Smooth muscle cell (in vitro differentiated cells): ENCODE data around the gene ARSD. TPM values are rescaled to one million over a fixed set of nuclear protein-coding genes. Genes with fewer than 3 reads are reported as not detected.

ENCODE experiments used
- DNase-seq: peaks from one replicate; lab custom pipeline; 2025; ENCODE audit not compliant: unreplicated experiment; lab: John Stamatoyannopoulos, UW
- H2AFZ ChIP-seq: fragments of 200-600 bp; sonication (generic); 2 replicates; pipeline ENCODE4 v1.6.0; 2016; ENCODE audit warnings: antibody characterized with exemption, low read depth, mild to moderate bottlenecking
- H3F3A ChIP-seq: fragments of 200-600 bp; sonication (generic); 2 replicates; pipeline ENCODE4 v1.6.0; 2017; ENCODE audit warnings: antibody characterized with exemption, low read depth
- H3K27ac ChIP-seq: fragments of 200-600 bp; sonication (generic); 2 replicates; pipeline ENCODE4 v1.5.1; 2016; ENCODE audit warnings: low read depth, mild to moderate bottlenecking
- H3K27me3 ChIP-seq: fragments of 200-600 bp; sonication (generic); 2 replicates; pipeline ENCODE4 v1.6.1; 2016; ENCODE audit warnings: low read depth, mild to moderate bottlenecking
- H3K36me3 ChIP-seq: fragments of 200-600 bp; sonication (generic); 2 replicates; pipeline ENCODE4 v1.5.1; 2016; ENCODE audit warnings: low read depth
- H3K4me1 ChIP-seq: fragments of 200-600 bp; sonication (generic); 2 replicates; pipeline ENCODE4 v1.5.1; 2016; ENCODE audit warnings: low read depth
- H3K4me2 ChIP-seq: fragments of 200-600 bp; sonication (generic); 2 replicates; pipeline ENCODE4 v1.6.0; 2016; ENCODE audit warnings: mild to moderate bottlenecking
- H3K4me3 ChIP-seq: fragments of 200-600 bp; sonication (generic); 2 replicates; pipeline ENCODE4 v1.5.1; 2016; ENCODE audit warnings: mild to moderate bottlenecking
- H3K79me2 ChIP-seq: fragments of 200-600 bp; sonication (generic); 2 replicates; pipeline ENCODE4 v1.6.0; 2016; ENCODE audit warnings: low read depth, mild to moderate bottlenecking
- H3K9ac ChIP-seq: fragments of 200-600 bp; sonication (generic); 2 replicates; pipeline ENCODE4 v1.6.0; 2016; ENCODE audit warnings: low read depth
- H3K9me3 ChIP-seq: fragments of 200-600 bp; sonication (generic); replicated peaks from 2 replicates; pipeline ENCODE4 v1.5.1; 2016; ENCODE audit warnings: low read depth
- H4K20me1 ChIP-seq: fragments of 200-600 bp; sonication (generic); 2 replicates; pipeline ENCODE4 v1.6.0; 2016; ENCODE audit warnings: low read depth
- CTCF ChIP-seq: fragments of 200-600 bp; sonication (generic); IDR thresholded peaks from 2 replicates; pipeline ENCODE4 v1.5.1; 2017; ENCODE audit warnings: borderline replicate concordance, mild to moderate bottlenecking, antibody characterized with exemption; ENCODE audit not compliant: insufficient read depth, poor library complexity, severe bottlenecking
- WGBS: methylation state at CpG from one replicate; pipeline ENCODE4 v1.1.7; 2016; ENCODE audit warnings: low lambda C conversion rate; 5-methylcytosine and 5-hydroxymethylcytosine counted together
- polyA plus RNA-seq: library from polyadenylated mRNA; unstranded; fragments of >200 nt; fragmentation: Nextera tagmentation; extraction: Ambion mirVana; gene quantifications from 2 replicates; pipeline ENCODE4 v1.2.1, GENCODE V29; 2016
- total RNA-seq: library from RNA; depleted of rRNA; stranded (reverse); fragments of >200 nt; gene quantifications from 2 replicates; pipeline ENCODE4 v1.2.3, GENCODE V29; 2014

Gene ARSD
- total and polyA plus RNA-seq, 2 experiments from 2014 or later = 21.1 to 30.7 TPM

- Histone ChIP-seq H3K36me3 (no peaks in the 10 kb centered on the region), H3K9ac (no peak overlapping the region), H3K9me3 (no peaks in the 10 kb centered on the region), H3K4me2 (no peak overlapping the region), H3K79me2 (no peaks in the 10 kb centered on the region), H2AFZ (no peak overlapping the region), H3K4me1 (peaks cover 2% of the 10 kb centered on the region), H4K20me1 (no peaks in the 10 kb centered on the region), H3K4me3 (no peak overlapping the region), H3F3A (no peaks in the 10 kb centered on the region), H3K27me3 (no peaks in the 10 kb centered on the region), H3K27ac (no peak overlapping the region)
- 86% methylated on average over 19 of the region's 19 CpGs for WGBS
- no peak for DNase-seq
- TF ChIP-seq CTCF = no peak
These were observed 4.2 kb upstream of the ARSD start for GRCh38 chrX:2933125-2933900.

DNA sequence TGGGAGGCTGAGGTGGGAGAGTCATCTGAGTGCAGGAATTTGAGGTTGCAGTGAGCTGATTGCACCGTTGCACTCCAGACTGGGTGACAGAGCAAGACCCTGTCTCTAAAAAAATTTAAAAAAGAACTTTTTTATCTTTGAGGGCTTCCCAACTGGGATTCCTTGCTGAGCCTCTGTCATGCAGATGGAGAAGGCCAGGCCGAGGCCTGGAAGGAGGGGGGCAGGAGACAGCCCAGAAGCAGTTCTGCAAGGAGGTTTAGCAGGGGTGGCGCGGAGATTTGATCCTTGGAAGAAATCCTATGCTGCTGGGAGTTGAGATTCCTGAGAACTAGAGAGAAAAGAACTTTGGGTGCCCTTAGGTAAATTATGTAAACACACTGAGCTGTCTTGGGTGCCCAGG lies 2.5 kb upstream of the ARSD start:
- Histone ChIP-seq H3K27ac (no peak overlapping the region), H3K4me2 (no peak overlapping the region), H3F3A (peaks cover 3% of the 10 kb centered on the region), H3K36me3 (no peaks in the 10 kb centered on the region), H2AFZ (no peak overlapping the region), H3K4me1 (peaks cover 2% of the 10 kb centered on the region), H3K27me3 (no peaks in the 10 kb centered on the region), H4K20me1 (no peaks in the 10 kb centered on the region), H3K9me3 (no peaks in the 10 kb centered on the region), H3K4me3 (no peak overlapping the region), H3K9ac (no peak overlapping the region), H3K79me2 (no peaks in the 10 kb centered on the region)
- TF ChIP-seq CTCF = no peak
- 49% methylated on average over 4 of the region's 4 CpGs for WGBS
- no peak for DNase-seq

- H4K20me1 ChIP-seq = no peaks in the 10 kb centered on the region
- no peaks in the 10 kb centered on the region for H3K36me3 ChIP-seq
- TF ChIP-seq CTCF = no peak
- H3K27me3 ChIP-seq = no peaks in the 10 kb centered on the region
- no peaks in the 10 kb centered on the region for H3K79me2 ChIP-seq
- H3K9me3 ChIP-seq = no peaks in the 10 kb centered on the region
- H3K4me2 ChIP-seq = no peak overlapping the region
- 85% methylated on average over 2 of the region's 2 CpGs for WGBS
- DNase-seq = no peak
- H3K4me1 ChIP-seq = peaks cover 4% of the 10 kb centered on the region
- no peak overlapping the region for H3K4me3 ChIP-seq
- H3K9ac ChIP-seq = no peak overlapping the region
- H3K27ac ChIP-seq = no peak overlapping the region
- H2AFZ ChIP-seq = no peak overlapping the region
- peaks cover 6% of the 10 kb centered on the region for H3F3A ChIP-seq
These were observed 2.0 kb upstream of the ARSD start for GRCh38 chrX:2931155-2931554.

DNA sequence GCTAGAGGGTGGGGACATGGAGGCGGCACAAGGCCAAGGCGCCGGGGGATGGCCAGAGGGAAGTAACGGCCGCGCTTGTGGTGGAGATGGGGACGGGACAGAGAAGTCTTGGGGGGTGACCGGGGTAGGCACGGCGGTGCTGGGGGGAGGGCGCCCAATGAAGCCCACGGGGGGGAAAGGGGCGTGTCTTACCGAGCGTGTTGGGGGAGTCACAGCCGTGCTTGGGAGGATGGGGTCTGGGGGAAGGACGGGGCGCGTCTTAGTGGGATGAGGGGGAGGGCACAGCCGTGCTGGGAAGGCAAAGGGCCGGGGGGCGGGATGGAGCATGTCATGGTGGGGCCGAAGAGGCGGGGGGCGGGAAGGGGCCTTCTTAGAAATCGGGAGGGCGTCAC lies 952 bp downstream of the ARSD start:
- no peak for TF ChIP-seq CTCF
- Histone ChIP-seq H3K4me3 (peak overlapping the region; percentile 97), H3K79me2 (no peaks in the 10 kb centered on the region), H3K4me2 (peak overlapping the region; percentile 99), H3K4me1 (peaks cover 9% of the 10 kb centered on the region), H3K27ac (peak overlapping the region; percentile 45), H3K36me3 (no peaks in the 10 kb centered on the region), H3F3A (peaks cover 6% of the 10 kb centered on the region), H4K20me1 (no peaks in the 10 kb centered on the region), H2AFZ (no peak overlapping the region), H3K9ac (no peak overlapping the region), H3K9me3 (no peaks in the 10 kb centered on the region), H3K27me3 (no peaks in the 10 kb centered on the region)
- WGBS = 1% methylated on average over 8 of the region's 27 CpGs
- DNase-seq = no peak
